ENCODE results near the gene ABHD16A. TPM values are rescaled to one million over a fixed set of nuclear protein-coding genes. Genes with fewer than 3 reads are reported as not detected.

Gene ABHD16A
- polyA plus RNA-seq, 3 donors = 63.2 to 68.7 (median 63.5) TPM

DNA sequence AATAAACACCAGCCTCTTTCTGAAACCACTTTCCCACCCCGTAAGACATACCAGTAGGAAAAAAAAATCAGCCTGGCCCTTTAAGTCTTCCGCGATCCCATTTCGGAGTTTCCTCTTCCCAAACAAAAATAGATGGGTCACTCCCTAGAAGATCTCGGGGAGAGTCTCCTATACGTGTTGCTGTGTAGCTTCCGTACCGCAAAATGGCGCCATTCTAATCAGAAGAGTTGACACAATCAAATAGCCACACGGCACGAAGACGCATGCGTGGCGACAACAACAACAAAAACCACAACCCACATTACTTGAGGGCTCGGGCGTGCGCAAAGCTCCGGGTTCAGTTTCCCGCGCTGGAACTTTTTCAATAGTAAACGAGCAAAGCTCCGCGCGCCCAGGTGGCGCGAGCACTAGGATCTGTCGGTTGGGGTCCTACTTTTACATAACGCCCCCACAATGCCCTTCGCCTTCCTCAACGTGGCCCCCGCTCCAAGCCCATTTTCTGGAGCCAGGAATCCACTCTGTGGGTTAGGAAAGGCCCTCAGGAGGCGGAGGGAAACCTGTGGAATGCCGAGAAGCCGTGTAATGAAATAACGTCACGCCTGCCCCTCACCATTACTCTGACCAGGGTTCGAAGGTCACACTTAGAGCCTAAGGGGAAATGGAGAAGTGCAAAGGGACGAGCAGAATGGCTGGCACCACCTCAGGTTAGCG, 38.2 kb downstream of the ABHD16A start, which contains the start of gene GPANK1:
GPANK1 (minus strand) TSS at position 208 of the 711 bp plus-strand sequence. CDS start 519 bp downstream, outside the sequence.
- peak; percentile 95 for DNase-seq

DNA sequence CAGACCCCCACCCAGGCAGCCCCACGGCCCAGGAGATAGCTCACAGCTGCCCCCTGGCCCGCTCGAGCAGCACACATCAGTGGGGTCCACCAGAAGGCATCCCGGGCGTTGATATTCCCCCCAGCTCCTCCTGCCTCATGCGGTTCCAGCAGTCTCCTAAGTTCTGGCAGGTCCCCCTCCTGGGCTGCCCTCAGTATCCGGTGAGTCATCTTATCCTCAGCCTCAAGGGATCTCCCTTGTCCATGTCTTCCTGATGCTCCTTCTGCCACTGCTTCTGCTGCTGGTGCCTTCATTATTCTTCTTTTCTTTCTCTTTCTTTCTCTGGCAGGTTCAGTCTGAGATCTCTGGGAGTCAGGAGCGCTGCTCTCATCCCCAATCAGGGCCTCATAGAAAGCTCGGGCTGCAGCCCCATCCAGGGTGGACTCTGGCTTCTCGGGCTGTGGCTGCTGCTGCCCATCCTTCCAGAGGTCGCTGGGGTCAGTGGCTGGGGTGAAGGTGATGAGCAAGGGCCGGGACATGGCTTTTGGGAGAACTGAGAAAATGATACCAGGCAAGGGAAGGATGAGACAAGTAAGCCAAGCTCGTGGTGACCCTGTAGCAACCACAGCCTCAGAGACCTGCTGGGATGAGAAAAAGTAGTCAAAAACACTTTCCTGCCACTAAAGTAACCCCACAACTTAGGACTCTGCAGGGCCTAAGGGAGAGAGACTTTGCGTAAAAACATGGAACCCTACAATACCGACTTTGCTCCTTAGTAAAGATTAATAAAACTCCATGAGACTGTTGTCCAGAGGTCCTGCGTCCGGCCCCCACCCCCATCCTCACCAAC, 38.9 kb downstream of the ABHD16A start:
- no peak for DNase-seq

DNA sequence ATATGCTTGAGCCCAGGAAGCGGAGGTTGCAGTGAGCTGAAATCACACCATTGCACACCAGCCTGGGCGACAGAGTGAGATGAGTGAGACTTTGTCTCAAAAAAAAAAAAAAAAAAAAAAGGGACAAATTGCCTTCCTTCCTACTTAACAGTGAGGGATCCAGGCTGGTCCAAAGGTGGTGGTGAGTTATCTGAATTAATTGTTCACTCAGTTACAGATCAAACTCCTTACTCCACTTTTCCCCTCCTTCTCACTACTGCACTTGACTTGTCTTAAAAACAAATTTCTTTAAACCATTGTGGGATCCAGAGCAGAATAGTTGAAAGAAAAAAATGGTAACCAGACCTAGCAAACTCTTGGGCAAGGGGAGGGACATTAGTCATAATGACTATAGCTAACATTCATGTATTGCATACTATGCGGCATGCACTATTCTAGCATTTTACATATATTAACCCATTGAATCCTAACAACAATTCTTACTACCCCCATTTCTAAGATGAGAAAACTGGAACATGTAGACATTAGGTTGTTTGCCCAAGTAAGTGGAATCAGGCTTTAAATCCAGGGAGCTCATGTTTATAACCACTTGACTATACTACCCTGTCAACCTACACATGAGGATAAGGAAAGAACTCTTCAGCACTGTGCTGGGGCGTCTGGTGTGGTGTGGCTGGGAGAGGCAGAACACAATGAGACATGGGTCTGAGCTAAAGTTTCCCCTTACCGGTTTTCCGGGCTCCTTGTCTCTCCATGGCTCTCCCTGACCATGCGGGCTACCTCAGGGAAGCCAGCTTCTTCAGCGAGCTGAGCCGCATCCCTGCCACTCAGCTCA, 39.8 kb downstream of the ABHD16A start:
- DNase-seq = no peak

DNA sequence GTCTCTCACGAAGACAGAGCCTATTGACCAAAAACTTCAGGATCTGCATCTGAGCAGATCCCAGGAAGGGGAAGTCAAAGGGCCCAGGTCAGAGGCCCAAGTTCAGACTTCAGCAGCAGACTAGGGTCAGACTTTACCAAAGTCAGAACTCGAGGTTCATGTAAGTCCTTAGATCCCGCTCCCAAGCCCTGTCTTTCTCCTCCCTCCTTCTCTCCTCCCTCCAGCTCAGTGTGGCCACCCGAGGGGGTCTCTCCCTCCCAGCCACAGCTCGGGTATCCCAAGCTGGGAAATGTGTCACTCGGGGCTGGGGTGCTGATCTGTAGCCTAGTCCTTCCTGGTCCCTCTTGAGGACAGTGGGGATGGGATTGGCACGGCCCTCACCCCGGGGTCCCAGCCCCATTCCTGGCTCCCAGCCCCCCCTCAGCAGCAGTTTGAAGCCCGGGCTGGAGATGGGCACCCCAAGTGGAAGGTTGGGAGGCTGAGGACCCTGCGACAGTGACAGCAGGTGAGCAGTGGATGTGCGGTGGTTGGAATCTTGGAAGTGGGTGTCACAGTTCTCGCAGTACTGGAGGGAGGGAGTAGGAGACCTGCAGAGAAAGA, 40.9 kb downstream of the ABHD16A start:
- DNase-seq = no peak

DNA sequence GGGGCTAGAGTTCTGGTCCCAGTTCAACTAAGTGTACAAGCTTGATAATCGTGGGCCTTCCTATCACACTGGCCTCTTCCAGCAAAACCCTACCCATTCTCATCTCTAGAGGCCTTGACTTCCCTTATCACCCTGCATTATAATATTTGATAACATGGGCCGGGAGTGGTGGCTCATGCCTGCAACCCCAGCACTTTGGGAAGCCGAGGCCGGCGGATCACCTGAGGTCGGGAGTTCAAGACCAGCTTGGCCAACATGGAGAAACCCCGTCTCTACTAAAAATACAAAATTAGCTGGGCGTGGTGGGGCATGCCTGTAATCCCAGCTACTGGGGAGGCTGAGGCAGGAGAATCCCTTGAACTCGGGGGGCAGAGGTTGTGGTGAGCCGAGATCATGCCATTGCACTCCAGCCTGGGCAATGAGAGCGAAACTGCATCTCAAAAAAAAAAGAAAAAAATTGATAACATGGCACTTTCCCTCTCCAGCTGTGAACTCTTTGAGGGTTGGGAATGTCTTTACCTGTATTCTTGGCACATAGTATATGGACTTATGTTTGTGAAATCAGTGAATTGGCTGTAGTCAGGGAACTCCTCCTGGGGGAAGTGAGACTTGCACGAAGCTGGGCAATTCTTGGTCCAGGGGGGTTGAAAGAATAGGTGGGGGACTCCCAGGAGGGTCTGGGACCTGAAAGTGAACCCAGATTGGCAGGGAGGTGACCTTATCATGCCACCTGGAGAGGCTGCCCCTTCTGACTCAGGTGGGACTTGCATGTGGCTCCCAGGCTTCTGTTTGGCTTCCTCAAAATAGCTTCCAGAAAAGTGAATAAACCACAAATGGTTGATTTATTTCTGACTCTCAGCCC, 41.6 kb downstream of the ABHD16A start:
- DNase-seq = no peak

DNA sequence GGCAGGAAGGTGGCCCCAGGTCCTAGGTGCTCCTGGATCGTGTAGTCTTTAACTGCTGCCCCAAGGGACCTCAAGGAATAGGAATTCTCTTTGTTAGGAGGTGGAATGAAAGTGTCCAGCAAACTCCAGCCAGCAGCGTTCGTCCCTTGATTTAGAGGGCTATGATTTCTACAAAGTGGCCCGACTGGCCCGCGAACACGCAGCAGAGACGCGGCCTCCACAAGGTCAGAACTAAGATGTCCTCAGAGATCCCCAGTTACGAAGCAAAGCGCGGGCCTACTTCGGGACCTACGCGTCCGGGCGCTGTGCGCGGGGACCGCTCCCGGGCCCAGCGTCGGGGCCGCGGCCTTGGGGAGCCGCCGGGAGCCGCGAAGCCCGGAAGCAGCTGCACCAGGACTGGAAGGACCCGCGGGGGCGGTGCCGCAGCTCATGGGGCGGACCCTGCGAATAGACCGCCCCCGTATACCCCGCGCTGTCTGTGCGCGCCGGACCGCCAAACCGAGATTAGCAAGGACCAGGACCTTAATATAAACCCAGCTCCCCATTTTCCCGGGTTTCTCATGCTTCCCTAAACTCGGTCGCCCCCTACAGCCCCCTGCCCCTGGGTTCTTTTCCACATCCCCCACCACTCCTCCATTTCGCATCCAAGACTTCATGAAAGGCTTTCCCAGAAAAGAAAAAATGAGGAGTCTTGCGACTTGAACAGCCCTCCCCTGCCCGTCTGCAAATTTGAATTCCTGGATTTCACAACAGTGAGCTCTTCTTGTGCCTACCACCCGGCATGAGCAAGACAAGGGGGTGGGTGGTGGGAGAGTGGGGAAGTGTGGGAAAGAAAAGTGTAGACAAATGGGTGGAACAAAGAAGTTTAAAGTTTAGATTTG, 42.5 kb downstream of the ABHD16A start, which contains the start of gene C6orf47:
C6orf47 (minus strand) TSS at position 398 of the 881 bp plus-strand sequence. CDS start 831 bp downstream, outside the sequence.
- DNase-seq = peak; percentile 88

DNA sequence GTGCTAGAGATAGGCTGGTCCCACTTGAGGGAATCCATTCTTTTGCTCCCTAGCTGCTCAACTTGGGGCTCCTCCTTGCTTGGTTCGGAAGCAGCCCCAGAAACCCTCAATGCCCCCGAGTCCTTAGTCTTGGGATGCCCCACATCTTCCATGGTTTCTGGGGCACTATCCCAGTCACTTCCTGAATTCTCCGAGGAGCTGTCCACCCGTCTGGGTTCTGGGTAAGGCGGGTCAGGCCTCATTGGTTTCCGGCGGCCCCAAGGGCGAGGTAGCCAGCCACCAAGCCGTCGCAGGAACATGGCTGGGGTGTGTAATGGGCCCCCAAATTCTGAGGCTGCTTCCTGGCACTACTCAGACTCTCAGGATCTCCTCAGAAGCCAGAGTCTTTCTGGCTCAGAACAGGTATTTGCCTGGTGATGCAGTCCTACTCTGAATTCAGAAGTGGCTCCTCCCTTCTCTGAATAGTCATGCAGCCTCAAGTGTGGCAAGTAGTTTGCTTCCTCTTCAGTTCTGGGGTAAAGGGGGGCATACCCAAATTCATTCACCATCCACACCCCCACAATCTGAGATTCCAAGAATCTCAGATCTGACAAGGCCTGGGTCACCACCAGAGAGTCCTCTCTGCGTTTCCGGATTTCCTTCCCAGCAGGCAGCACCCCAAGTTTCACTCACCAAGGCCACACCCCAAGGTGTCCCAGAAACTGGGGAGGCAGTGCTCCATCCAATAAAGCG, 43.3 kb downstream of the ABHD16A start:
- DNase-seq = no peak

DNA sequence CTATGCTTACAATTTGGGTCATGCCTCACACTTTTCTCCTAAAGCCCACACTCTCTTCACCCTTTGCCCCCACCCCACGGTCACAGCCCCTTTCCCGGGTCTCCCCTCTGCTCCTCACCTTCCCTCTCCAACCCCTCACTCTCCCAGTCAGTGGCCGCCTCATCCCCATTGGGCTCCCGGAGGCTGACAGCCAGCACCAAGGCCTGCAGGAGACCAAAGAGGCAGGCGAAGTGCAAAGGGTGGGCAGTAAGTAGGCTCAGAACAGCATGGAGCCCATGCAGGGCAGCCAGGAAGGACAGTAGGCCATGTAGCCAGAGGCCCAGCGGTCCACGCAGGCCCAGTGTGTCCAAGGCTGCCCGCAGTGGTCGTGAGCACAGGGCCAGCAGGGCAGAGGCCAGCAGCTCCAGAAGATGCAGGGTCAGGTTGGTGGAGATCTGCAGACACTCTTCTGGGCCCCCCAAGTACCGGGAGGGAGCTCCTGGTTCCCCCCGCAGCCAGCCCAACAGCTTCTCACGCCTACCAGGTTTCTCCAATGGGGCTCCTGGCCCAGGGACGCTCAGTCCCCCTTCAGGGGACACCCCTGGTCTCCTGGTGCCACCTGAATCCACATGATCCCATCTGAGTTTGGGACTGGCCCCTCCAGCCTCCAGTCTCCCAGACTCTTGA, 44.0 kb downstream of the ABHD16A start:
- no peak for DNase-seq

DNA sequence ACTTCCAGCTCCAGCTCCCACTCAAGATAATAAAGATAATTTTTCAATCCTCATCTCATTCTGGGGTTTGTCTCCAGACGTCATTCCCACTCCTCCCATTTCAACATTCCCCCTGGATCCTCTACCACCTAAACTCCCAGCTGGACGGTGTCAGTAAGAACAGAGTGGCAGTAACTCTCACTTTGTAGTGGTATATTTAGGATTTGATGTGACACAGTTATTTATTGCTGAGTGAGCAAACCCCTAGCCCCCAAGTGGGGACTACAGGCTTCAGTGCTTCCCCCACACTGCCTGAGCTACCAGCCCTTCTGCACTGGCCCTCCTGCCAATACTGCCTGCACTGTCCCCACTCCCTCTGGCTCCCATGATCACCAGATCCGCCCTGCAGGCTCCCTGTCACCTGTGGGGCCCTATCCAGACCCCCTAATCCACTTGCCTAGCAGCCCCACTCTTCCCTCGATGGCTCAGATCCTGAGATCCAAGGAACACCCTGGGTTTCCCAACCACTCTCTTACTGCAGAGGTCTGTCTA, 44.9 kb downstream of the ABHD16A start:
- no peak for DNase-seq

DNA sequence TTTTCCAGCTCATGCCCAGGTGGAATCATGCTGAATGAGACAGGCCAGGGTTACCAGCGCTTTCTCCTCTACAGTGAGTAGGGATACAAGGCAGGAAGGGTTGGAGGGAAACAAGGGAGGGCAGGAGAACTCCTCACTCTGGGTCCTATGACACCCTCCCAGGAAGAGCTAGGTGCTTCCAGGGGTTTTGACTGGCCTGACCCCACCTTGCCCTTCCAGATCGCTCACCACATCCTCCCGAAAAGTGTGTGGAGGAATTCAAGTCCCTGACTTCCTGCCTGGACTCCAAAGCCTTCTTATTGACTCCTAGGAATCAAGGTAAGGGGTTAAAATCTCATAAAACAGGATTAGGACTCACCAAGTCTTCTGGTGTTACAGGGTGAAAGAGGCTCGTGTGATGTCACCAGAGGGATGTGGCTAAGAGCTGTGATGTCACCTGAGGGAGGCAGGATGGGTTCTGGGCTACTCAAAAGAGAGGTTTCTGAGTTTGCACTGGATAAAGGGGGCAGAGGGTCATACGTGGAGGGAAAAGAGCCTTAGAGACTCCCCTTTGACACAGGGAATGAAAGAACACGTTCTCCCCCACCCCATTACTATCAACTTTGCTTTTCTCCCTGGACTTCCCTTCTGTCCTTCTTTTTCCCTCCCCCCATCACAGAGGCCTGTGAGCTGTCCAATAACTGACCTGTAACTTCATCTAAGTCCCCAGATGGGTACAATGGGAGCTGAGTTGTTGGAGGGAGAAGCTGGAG, 45.5 kb downstream of the ABHD16A start:
- DNase-seq = no peak

DNA sequence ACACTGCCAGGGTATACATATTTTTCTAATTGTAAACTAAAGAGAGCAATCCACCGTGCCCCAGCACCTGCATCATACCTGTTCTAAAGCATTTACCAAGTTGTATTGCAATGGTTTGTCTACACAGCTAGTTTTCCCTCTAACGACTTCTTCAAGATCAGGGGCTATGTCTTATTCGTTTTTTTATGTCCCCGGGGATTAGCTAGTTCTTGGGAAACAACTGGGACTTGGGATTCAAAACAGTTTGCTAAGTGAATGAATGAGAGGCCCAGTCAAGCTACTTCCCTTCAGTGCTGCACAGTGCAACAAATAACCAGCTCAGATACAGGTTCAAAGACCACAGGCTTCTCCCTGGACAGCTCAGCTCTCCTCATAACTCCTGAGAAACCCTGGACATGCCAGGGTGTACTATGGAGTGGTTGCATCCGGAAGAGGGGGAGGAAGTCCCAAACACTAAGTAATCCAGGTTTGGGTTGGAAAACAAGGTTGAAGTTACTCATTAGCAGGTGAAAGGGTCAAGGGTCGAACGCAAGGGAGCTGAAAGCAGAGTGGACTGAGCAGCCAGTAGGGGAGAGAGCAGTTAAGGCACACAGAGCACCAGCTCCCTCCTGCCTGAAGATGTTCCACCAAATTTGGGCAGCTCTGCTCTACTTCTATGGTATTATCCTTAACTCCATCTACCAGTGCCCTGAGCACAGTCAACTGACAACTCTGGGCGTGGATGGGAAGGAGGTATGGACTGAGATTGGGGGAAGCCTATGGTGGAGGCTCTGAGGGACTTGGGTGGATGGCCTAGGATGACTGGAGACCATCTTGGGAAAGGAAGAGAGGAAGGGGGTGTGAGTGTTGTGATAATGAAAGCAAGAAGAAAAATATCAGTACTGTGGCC, 47.5 kb downstream of the ABHD16A start, which contains the start of gene APOM:
APOM (plus strand) TSS at position 546 of the 889 bp plus-strand sequence; CDS start at position 619, 73 bp downstream.
- no peak for DNase-seq

DNA sequence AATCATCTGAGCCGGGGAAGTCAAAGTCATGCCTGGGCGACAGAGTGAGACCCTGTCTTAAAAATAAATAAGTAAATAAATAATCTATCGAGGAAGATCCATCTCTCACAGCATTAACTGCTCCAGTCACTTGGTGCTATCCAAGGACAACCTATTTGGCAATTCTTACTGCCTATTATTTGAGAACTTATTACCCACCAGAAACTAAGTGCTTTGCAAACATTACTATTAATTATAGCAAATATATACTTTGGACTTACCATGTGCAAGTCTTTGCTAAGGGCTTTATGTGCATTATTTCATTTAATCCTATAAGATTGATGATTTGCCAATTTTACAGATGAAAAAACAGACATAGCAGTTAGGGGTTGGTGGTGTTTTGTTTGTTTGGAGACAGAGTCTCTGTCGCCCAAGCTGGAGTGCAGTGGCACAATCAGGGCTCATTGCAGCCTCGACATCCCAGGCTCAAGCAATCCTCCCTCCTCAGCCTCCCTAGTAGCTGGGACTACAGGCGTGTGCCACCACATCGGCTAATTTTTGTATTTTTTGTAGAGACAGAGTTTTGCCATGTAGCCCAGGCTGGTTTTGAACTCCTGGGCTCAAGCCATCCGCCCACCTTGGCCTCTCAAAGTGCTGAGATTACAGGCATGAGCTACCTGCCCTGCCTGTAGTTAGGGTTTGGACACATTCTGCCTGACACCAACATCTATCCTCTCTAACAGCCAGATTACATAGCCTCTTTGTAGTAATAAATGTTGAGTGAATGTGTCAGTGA, 48.4 kb downstream of the ABHD16A start:
- no peak for DNase-seq

DNA sequence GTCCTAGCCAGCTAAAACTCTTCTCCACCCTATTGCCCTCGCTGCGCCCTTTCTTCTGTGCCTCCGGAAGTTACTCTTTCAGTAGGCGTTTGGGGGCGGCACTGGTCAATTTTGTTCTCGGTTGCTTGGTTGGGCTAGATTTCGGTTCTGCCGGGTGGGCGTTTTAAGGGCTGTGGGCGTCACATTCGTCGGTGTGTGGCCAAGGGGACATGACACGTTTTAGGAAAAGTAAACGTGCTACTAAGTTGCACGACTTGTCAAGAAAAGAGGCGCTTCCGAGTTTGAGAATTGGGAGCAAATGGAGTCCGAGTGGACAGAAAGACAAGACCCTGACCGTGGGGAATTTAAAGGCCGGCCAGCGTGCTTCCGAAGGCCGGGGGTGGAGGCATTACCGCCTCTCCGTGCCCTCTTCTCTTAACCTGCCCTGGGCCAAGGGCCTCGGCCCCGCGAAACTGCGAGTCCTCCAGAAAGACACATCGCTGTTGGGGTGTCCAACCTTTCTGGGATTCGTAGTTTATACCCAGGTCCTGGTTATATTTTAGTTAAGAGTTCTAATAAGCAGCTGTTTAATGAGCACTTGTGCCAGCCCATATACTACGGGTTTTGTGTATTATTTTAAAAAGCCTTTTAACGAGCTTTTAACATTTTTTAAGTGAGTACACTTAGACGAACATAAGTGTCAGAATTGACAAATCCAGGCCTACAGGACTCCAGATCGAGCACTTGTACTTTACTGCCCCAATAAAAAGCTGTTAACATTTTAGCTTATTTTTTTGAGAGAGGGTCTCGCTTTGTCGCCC, 50.0 kb downstream of the ABHD16A start:
- DNase-seq = peak; percentile 96

DNA sequence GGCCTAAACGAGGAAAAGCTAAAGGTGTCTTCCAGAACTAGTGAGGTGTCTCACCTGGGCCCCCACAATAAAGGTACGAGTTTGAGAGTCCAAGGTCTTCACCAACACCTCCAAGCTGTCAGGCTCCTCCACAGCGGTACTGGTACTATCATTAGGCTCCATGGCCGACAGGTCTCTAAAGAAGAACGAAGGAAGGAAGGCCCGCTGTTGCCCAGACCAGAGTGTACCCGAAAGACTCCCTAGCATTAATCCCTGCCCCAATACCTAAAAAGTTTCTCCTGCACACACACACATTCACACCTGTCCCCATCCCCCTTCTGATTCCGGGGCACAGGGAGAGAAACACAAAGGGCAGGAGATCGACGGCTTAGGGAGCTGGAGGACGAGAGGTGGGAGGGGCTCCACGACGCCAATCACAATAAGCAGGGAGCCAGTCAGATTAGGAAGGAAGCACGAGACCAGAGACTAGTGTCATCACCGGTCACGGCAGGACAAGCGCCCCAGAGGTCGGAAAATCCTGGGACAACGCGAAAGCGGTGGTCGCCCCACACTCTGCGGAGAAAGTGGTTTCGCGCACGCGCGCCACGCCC, 51.4 kb downstream of the ABHD16A start:
- DNase-seq = peak; percentile 75
